Duodenal mucosa (tissue), 2 donors: Measurements from ENCODE around the gene INO80C.

Source experiments
- H3K27ac ChIP-seq: one replicate; pipeline ENCODE4 v1.7.0; 2013; ENCODE audit warnings: low read depth, low read length
- H3K27me3 ChIP-seq, 2 donors: one replicate each; pipeline ENCODE4 v1.7.0; 2013; ENCODE audit warnings: low read length in 2 of 2, control low read depth in 1 of 2; ENCODE audit not compliant: insufficient read depth in 2 of 2, control insufficient read depth in 1 of 2
- H3K36me3 ChIP-seq, 2 donors: one replicate each; pipeline ENCODE4 v1.7.0; 2013; ENCODE audit warnings: low read length in 2 of 2, control low read depth in 1 of 2; ENCODE audit not compliant: insufficient read depth in 2 of 2, control insufficient read depth in 1 of 2
- H3K4me1 ChIP-seq, 2 donors: one replicate each; pipeline ENCODE4 v1.7.0; 2013; ENCODE audit warnings: low read length in 2 of 2, control low read depth in 1 of 2; ENCODE audit not compliant: insufficient read depth in 2 of 2, control insufficient read depth in 1 of 2
- H3K4me3 ChIP-seq, 2 donors: one replicate each; pipeline ENCODE4 v1.7.0; 2013; ENCODE audit warnings: low read length in 2 of 2, low read depth in 1 of 2
- H3K9ac ChIP-seq, 2 donors: one replicate each; pipeline ENCODE4 v1.7.0; 2013; ENCODE audit warnings: low read length in 2 of 2, low read depth in 1 of 2
- H3K9me3 ChIP-seq, 2 donors: one replicate each; pipeline ENCODE4 v1.7.0; 2013; ENCODE audit warnings: low read length in 2 of 2, control low read depth in 1 of 2; ENCODE audit not compliant: control insufficient read depth in 1 of 2

The INO80C gene

GRCh38 chr18:35477497-35477896 lies 20.3 kb downstream of the INO80C start:
- Histone ChIP-seq H3K27ac (no peak overlapping the region), H3K4me1 (peaks cover 16 to 47% of the 10 kb centered on the region in 2 donors), H3K9ac (no peak overlapping the region), H3K36me3 (peaks cover 0 to 10% of the 10 kb centered on the region in 2 donors), H3K4me3 (no peak overlapping the region), H3K27me3 (no peaks in the 10 kb centered on the region), H3K9me3 (no peaks in the 10 kb centered on the region)

GRCh38 chr18:35474884-35475283 lies 22.9 kb downstream of the INO80C start:
- Histone ChIP-seq H3K9ac (no peak overlapping the region), H3K27me3 (no peaks in the 10 kb centered on the region), H3K9me3 (no peaks in the 10 kb centered on the region), H3K4me1 (peaks cover 0 to 21% of the 10 kb centered on the region in 2 donors), H3K27ac (no peak overlapping the region), H3K36me3 (peaks cover 0 to 10% of the 10 kb centered on the region in 2 donors), H3K4me3 (no peak overlapping the region)

GRCh38 chr18:35473562-35473961 lies 24.2 kb downstream of the INO80C start:
- no peaks in the 10 kb centered on the region for H3K9me3 ChIP-seq
- H3K4me1 ChIP-seq, result peaks cover 0 to 7% of the 10 kb centered on the region in 2 donors
- H3K27ac ChIP-seq, result no peak overlapping the region
- no peak overlapping the region for H3K9ac ChIP-seq
- H3K36me3 ChIP-seq, result peaks cover 0 to 10% of the 10 kb centered on the region in 2 donors
- no peaks in the 10 kb centered on the region for H3K27me3 ChIP-seq
- H3K4me3 ChIP-seq, result no peak overlapping the region

GRCh38 chr18:35470435-35470834 lies 27.3 kb downstream of the INO80C start:
- Histone ChIP-seq H3K36me3 (peaks cover 3 to 10% of the 10 kb centered on the region in 2 donors), H3K9me3 (no peaks in the 10 kb centered on the region), H3K27ac (no peak overlapping the region), H3K27me3 (no peaks in the 10 kb centered on the region), H3K9ac (no peak overlapping the region), H3K4me1 (peaks cover 7% of the 10 kb centered on the region in 2 donors), H3K4me3 (no peak overlapping the region)

DNA sequence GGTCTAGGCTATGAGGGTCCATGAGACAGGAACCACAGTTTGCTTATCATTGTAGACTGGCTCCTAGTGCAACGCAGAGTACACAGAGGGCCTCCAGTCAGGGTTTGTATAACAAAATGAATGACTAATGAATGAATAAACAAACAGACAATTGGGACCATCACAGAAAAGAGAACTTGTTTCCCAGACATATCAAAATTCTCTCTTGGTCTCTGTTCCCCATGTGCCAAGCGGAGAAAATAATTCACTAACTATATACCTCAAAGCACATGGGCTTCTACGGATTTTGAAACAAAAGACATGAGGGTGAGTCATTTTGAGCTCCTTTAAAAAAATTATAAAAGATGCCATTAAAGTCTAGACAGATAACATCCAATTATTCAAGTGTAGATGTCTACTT lies 28.0 kb downstream of the INO80C start:
- H3K27me3 ChIP-seq, result no peaks in the 10 kb centered on the region
- H3K4me3 ChIP-seq, result no peak overlapping the region
- no peaks in the 10 kb centered on the region for H3K9me3 ChIP-seq
- no peak overlapping the region for H3K27ac ChIP-seq
- peaks cover 7 to 12% of the 10 kb centered on the region in 2 donors for H3K4me1 ChIP-seq
- H3K36me3 ChIP-seq, result peaks cover 3 to 10% of the 10 kb centered on the region in 2 donors
- H3K9ac ChIP-seq, result no peak overlapping the region

GRCh38 chr18:35468711-35469110 lies 29.0 kb downstream of the INO80C start:
- no peaks in the 10 kb centered on the region for H3K27me3 ChIP-seq
- H3K4me1 ChIP-seq, result peaks cover 7 to 12% of the 10 kb centered on the region in 2 donors
- H3K27ac ChIP-seq, result no peak overlapping the region

DNA sequence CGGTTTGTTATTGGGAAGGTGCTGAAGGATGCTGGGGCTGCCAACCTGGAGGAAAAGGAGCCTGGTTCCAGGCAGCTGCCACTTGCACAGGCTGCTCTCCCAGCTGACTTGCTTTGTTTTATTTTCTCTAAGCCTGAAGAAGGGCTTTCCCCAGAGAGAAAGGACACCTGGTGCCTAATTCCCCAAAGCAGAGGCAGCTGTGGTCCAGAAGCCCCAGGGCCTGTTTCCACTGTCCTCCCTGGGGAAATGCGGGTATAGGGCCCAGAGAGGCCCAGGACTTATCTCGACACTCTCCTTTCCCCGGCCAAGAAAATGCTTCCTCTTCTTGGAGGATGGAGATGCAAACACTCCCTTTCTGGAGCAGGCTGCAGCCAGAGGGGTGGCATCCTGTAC lies 30.1 kb downstream of the INO80C start:
- H3K9me3 ChIP-seq, result no peaks in the 10 kb centered on the region
- H3K4me3 ChIP-seq, result no peak overlapping the region
- peaks cover 7 to 17% of the 10 kb centered on the region in 2 donors for H3K4me1 ChIP-seq
- no peaks in the 10 kb centered on the region for H3K27me3 ChIP-seq
- H3K9ac ChIP-seq, result no peak overlapping the region
- peaks cover 0 to 3% of the 10 kb centered on the region in 2 donors for H3K36me3 ChIP-seq
- no peak overlapping the region for H3K27ac ChIP-seq

More at GRCh38 chr18:35468711-35469110, 29.0 kb downstream of the INO80C start:
- Histone ChIP-seq H3K9me3 (no peaks in the 10 kb centered on the region), H3K4me3 (no peak overlapping the region), H3K36me3 (peaks cover 3 to 7% of the 10 kb centered on the region in 2 donors), H3K9ac (no peak overlapping the region)

GRCh38 chr18:35466815-35467623 lies 30.7 kb downstream of the INO80C start:
- Histone ChIP-seq H3K36me3 (peaks cover 0 to 3% of the 10 kb centered on the region in 2 donors), H3K27ac (no peak overlapping the region), H3K9ac (no peak overlapping the region), H3K4me3 (no peak overlapping the region), H3K9me3 (no peaks in the 10 kb centered on the region), H3K27me3 (no peaks in the 10 kb centered on the region), H3K4me1 (peaks cover 7 to 17% of the 10 kb centered on the region in 2 donors)

GRCh38 chr18:35466334-35466733 lies 31.4 kb downstream of the INO80C start:
- peaks cover 7 to 17% of the 10 kb centered on the region in 2 donors for H3K4me1 ChIP-seq
- no peak overlapping the region for H3K9ac ChIP-seq
- no peaks in the 10 kb centered on the region for H3K9me3 ChIP-seq
- no peak overlapping the region for H3K27ac ChIP-seq
- no peak overlapping the region for H3K4me3 ChIP-seq
- peaks cover 0 to 3% of the 10 kb centered on the region in 2 donors for H3K36me3 ChIP-seq
- H3K27me3 ChIP-seq, result no peaks in the 10 kb centered on the region

DNA sequence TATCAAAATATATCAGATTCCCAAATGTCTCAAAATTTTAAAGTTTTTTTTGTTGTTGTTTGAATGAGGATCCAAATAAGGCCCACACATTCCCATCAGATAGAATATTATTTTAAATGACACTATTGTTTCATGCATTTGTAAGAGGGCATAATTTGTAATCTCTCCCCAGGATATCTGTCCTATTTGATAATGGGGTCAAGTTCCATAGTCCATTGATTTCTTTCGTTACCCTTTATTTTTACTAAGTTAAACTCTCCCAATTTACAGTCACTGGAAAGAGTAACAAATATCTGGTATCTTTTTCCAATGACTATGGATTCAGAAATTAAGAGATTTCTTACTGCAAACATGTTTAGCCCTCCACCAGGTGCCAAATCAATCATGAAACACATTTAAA lies 32.4 kb downstream of the INO80C start:
- no peaks in the 10 kb centered on the region for H3K27me3 ChIP-seq
- H3K4me1 ChIP-seq, result peaks cover 7 to 17% of the 10 kb centered on the region in 2 donors
- H3K27ac ChIP-seq, result no peak overlapping the region
- H3K4me3 ChIP-seq, result no peak overlapping the region
- H3K9me3 ChIP-seq, result no peaks in the 10 kb centered on the region
- no peak overlapping the region for H3K9ac ChIP-seq
- H3K36me3 ChIP-seq, result peaks cover 0 to 3% of the 10 kb centered on the region in 2 donors
